Esophagus muscularis mucosa (tissue), 4 donors: ENCODE results near the gene OSBPL9. TPM values are rescaled to one million over a fixed set of nuclear protein-coding genes. Genes with fewer than 3 reads are reported as not detected.

Source experiments
- DNase-seq: peaks from one replicate; pipeline ENCODE4 v3.0.0-alpha.2; 2017; ENCODE audit errors: extremely low spot score
- H3K27ac ChIP-seq, 4 donors: fragments of 200-600 bp; sonication (generic); replicated peaks in 1 of 4; 1 replicate in 3 of 4; 2 replicates in 1 of 4; pipeline ENCODE4 v1.5.1; 2016 to 2019; ENCODE audit warnings: mild to moderate bottlenecking in 1 of 4
- H3K27me3 ChIP-seq, 4 donors: fragments of 200-600 bp; sonication (generic); one replicate each; pipeline versions ENCODE4 v1.5.1 to v1.6.0; 2016 to 2019
- H3K36me3 ChIP-seq, 4 donors: fragments of 200-600 bp; sonication (generic); one replicate each; pipeline ENCODE4 v1.5.1; 2016 to 2019
- H3K4me1 ChIP-seq, 4 donors: fragments of 200-600 bp; sonication (generic); one replicate each; pipeline ENCODE4 v1.5.1; 2016 to 2019
- H3K4me3 ChIP-seq, 4 donors: fragments of 200-600 bp; sonication (generic); 1 replicate in 2 of 4; 2 replicates in 2 of 4; pipeline ENCODE4 v1.5.1; 2016 to 2019; ENCODE audit warnings: mild to moderate bottlenecking in 4 of 4, moderate library complexity in 1 of 4
- H3K9me3 ChIP-seq, 4 donors: fragments of 200-600 bp; sonication (generic); 1 replicate in 3 of 4; 2 replicates in 1 of 4; pipeline ENCODE4 v1.5.1; 2016 to 2019
- EP300 ChIP-seq: sonication (generic); formaldehyde crosslinking; IDR thresholded peaks from one replicate; pipeline ENCODE4 v1.6.1; 2017; ENCODE audit warnings: antibody characterized with exemption
- POLR2A ChIP-seq: fragments of 450-650 bp; IDR thresholded peaks from one replicate; pipeline ENCODE4 v1.6.1; 2017; ENCODE audit warnings: antibody characterized with exemption, moderate library complexity, mild to moderate bottlenecking, low read depth
- POLR2AphosphoS5 ChIP-seq, 2 donors: sonication (generic); formaldehyde crosslinking; IDR thresholded peaks; one replicate each; pipeline ENCODE4 v1.6.1; 2017; ENCODE audit warnings: antibody characterized with exemption in 2 of 2
- WGBS: methylation state at CpG from one replicate; pipeline ENCODE4 v1.1.5; 2018; 5-methylcytosine and 5-hydroxymethylcytosine counted together
- intact Hi-C: fragments of 100-400 bp; cut with DNase I; formaldehyde crosslinking; loops from one replicate; pipeline ENCODE4 v1.15.1; 2023
- total RNA-seq, 4 donors: library from RNA; depleted of rRNA; stranded (reverse); fragments of >200 nt; gene quantifications; one replicate each; pipeline versions ENCODE4 v1.1.0 to v1.2.1, GENCODE V29; 2016
- TF ChIP-seq, protein P1 (sequence below), 3 experiments: fragments of 200-600 bp in 2 of 3; fragments of 450-650 bp in 1 of 3; sonication (generic) in 2 of 3; IDR thresholded peaks; one replicate each; pipeline ENCODE4 v1.5.1; 2017 to 2019; ENCODE audit warnings: antibody characterized with exemption in 3 of 3, mild to moderate bottlenecking in 2 of 3, moderate library complexity in 1 of 3

Gene OSBPL9
- total RNA-seq, 4 donors from 2014 or later = 66.8 to 84.5 (median 75.9) TPM

- Histone ChIP-seq H3K9me3 (no peaks in the 10 kb centered on the region), H3K27ac (no peak overlapping the region), H3K36me3 (no peaks in the 10 kb centered on the region), H3K4me1 (peaks cover 0 to 11% (median 4%) of the 10 kb centered on the region in 4 donors), H3K27me3 (no peaks in the 10 kb centered on the region), H3K4me3 (no peak overlapping the region)
- intact Hi-C loops = no loop called here
- WGBS = 100% methylated on average over 2 of the region's 2 CpGs
- no peak for DNase-seq
- TF ChIP-seq POLR2A = no peak
- no peak for TF ChIP-seq POLR2AphosphoS5 (IDR thresholded peaks at IDR 0.05)
- no peak for TF ChIP-seq EP300
- TF ChIP-seq, protein P1, sequence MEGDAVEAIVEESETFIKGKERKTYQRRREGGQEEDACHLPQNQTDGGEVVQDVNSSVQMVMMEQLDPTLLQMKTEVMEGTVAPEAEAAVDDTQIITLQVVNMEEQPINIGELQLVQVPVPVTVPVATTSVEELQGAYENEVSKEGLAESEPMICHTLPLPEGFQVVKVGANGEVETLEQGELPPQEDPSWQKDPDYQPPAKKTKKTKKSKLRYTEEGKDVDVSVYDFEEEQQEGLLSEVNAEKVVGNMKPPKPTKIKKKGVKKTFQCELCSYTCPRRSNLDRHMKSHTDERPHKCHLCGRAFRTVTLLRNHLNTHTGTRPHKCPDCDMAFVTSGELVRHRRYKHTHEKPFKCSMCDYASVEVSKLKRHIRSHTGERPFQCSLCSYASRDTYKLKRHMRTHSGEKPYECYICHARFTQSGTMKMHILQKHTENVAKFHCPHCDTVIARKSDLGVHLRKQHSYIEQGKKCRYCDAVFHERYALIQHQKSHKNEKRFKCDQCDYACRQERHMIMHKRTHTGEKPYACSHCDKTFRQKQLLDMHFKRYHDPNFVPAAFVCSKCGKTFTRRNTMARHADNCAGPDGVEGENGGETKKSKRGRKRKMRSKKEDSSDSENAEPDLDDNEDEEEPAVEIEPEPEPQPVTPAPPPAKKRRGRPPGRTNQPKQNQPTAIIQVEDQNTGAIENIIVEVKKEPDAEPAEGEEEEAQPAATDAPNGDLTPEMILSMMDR (IDR thresholded peaks at IDR 0.05) = no peak
These were observed 93.1 kb downstream of the OSBPL9 start for GRCh38 chr1:51709951-51710350.

DNA sequence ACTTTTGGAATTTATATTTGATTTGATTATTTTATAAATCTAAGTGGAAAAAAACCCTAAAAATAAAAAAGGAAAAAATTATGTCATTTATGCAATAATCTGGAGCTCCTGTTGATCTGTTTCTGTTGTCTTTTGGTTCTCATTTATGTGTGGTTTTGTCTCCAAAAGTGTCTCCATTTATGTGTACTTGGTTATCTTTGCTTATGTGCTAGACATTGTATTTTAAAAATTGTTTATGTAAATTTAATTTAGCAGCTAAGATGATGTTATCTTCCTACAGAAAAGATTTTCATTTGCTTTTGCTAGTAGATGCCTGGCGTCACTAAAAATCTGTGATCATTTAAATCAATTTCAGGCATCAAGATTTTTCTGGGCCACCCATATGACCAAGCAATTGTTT lies 95.7 kb downstream of the OSBPL9 start:
- no peak overlapping the region for H3K4me3 ChIP-seq
- WGBS = 97% methylated on average over 1 of the region's 1 CpG
- peaks cover 0 to 11% (median 4%) of the 10 kb centered on the region in 4 donors for H3K4me1 ChIP-seq
- intact Hi-C loops = no loop called here
- no peaks in the 10 kb centered on the region for H3K36me3 ChIP-seq
- no peaks in the 10 kb centered on the region for H3K9me3 ChIP-seq
- DNase-seq = no peak
- TF ChIP-seq, protein P1 (IDR thresholded peaks at IDR 0.05) = no peak
- TF ChIP-seq POLR2A (no peak), POLR2AphosphoS5 (IDR thresholded peaks at IDR 0.05) (no peak), EP300 (no peak)
- H3K27ac ChIP-seq = no peak overlapping the region
- no peaks in the 10 kb centered on the region for H3K27me3 ChIP-seq

GRCh38 chr1:51714374-51715019 lies 97.6 kb downstream of the OSBPL9 start:
- Histone ChIP-seq H3K9me3 (no peaks in the 10 kb centered on the region), H3K4me1 (peaks cover 0 to 6% (median under 1%) of the 10 kb centered on the region in 4 donors), H3K36me3 (no peaks in the 10 kb centered on the region), H3K27ac (no peak overlapping the region), H3K4me3 (no peak overlapping the region), H3K27me3 (no peaks in the 10 kb centered on the region)
- intact Hi-C loops = no loop called here
- TF ChIP-seq POLR2AphosphoS5 (IDR thresholded peaks at IDR 0.05) = no peak
- TF ChIP-seq, protein P1 (IDR thresholded peaks at IDR 0.05) = no peak
- TF ChIP-seq EP300 = no peak
- no peak for TF ChIP-seq POLR2A
- 96% methylated on average over 8 of the region's 8 CpGs for WGBS
- no peak for DNase-seq

DNA sequence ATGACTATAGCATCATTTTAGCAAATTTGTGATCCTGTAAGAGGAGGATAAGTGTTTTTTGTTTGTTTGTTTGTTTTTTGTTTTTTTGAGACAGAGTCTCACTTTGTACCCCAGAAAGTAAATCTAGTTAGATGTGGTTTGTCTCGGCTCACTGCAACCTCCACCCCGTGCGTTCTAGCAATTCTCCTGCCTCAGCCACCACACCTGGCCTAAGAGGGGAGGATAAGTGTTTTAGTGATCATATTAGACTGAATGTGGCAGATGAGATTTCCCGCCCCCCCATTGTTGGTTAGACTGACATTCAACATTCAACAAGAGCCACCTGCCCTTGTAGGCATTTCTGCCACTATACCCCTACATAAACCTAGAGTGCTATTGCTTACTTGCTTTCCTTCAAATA lies 98.5 kb downstream of the OSBPL9 start:
- WGBS = 98% methylated on average over 4 of the region's 4 CpGs

More for the DNA sequence above, 98.5 kb downstream of the OSBPL9 start:
- Histone ChIP-seq H3K27ac (no peak overlapping the region), H3K4me1 (no peaks in the 10 kb centered on the region), H3K27me3 (no peaks in the 10 kb centered on the region), H3K36me3 (no peaks in the 10 kb centered on the region), H3K4me3 (no peak overlapping the region), H3K9me3 (no peaks in the 10 kb centered on the region)
- DNase-seq = no peak
- TF ChIP-seq, protein P1 (IDR thresholded peaks at IDR 0.05) = no peak
- TF ChIP-seq EP300 (no peak), POLR2A (no peak), POLR2AphosphoS5 (IDR thresholded peaks at IDR 0.05) (no peak)
- intact Hi-C loops = no loop called here
